HepG2 (cell line): ENCODE measurements around the gene CALR. TPM values are rescaled to one million over a fixed set of nuclear protein-coding genes. Genes with fewer than 3 reads are reported as not detected.

ENCODE experiments used
- ATAC-seq: fragments of 200-7000 bp; cut with Tn5 transposase; 3 replicates; pipeline ENCODE4 v1.9.1; 2020; ENCODE audit warnings: mild to moderate bottlenecking, moderate library complexity
- BruUV-seq: library from RNA; stranded (reverse); fragments of 400-500 nt; replicated peaks from 2 replicates; lab custom pipeline; 2021; lab: Mats Ljungman, UMichigan
- CTCF ChIA-PET: fragments of 300-600 bp; formaldehyde crosslinking; extraction: SDS; loops from one replicate; lab custom pipeline; 2021; ENCODE audit warnings: low total read pairs, inconsistent platforms, low intra/inter-chr PET ratio; lab: Yijun Ruan, JAX
- POLR2A ChIA-PET: fragments of 350-600 bp; sonication (Branson Sonifier 250); formaldehyde crosslinking; loops from one replicate; lab custom pipeline; 2020; ENCODE audit warnings: antibody characterized with exemption, inconsistent platforms; lab: Yijun Ruan, JAX
- DNase-seq: peaks from one replicate; pipeline ENCODE4 v3.0.0-alpha.2; 2015; ENCODE audit warnings: low spot score
- FAIRE-seq: peaks from 3 replicates; lab custom pipeline; 2011; peaks lifted over from hg19 to GRCh38; lab: Jason Lieb, UNC
- H2AFZ ChIP-seq: one replicate; pipeline ENCODE4 v1.6.1; 2011; ENCODE audit warnings: low read length, inconsistent platforms
- H3K27ac ChIP-seq: fragments of 300-600 bp; 3 replicates; pipeline ENCODE4 v1.8.0; 2011; ENCODE audit warnings: mixed run types, mild to moderate bottlenecking, mixed read lengths, low read length, inconsistent platforms; ENCODE audit not compliant: insufficient read depth; ENCODE audit errors: extremely low read length
- H3K27me3 ChIP-seq, 2 experiments: fragments of 200-600 bp in 1 of 2; 2 replicates in 1 of 2; 3 replicates in 1 of 2; pipeline versions ENCODE4 v1.6.0 to v1.8.0; 2011; ENCODE audit warnings: low read length in 2 of 2, mild to moderate bottlenecking in 2 of 2, moderate library complexity in 2 of 2, inconsistent platforms in 1 of 2; ENCODE audit not compliant: insufficient read depth in 2 of 2, control insufficient read depth in 1 of 2
- H3K36me3 ChIP-seq, 2 experiments: fragments of 200-600 bp in 1 of 2; replicated peaks in 1 of 2; 2 replicates in 1 of 2; 3 replicates in 1 of 2; pipeline versions ENCODE4 v1.5.1 to v1.8.0; 2011; ENCODE audit warnings: low read length in 2 of 2, inconsistent platforms in 1 of 2; ENCODE audit not compliant: insufficient read depth in 2 of 2, control insufficient read depth in 1 of 2
- H3K4me1 ChIP-seq: 2 replicates; pipeline ENCODE4 v1.5.1; 2012; ENCODE audit warnings: low read length, inconsistent platforms; ENCODE audit not compliant: insufficient read depth
- H3K4me2 ChIP-seq: 2 replicates; pipeline ENCODE4 v1.6.0; 2011; ENCODE audit warnings: low read depth, low read length, inconsistent platforms
- H3K4me3 ChIP-seq, 3 experiments: fragments of 200-600 bp in 1 of 3; sonication (generic), shearing (Covaris generic) in 1 of 3; replicated peaks in 1 of 3; 2 replicates each; pipeline ENCODE4 v1.5.1; 2011 to 2016; ENCODE audit warnings: low read length in 3 of 3, inconsistent platforms in 2 of 3, low read depth in 2 of 3, mild to moderate bottlenecking in 2 of 3, control low read depth in 1 of 3, mixed read lengths in 1 of 3; ENCODE audit not compliant: insufficient read depth in 1 of 3
- H3K79me2 ChIP-seq: one replicate; pipeline ENCODE4 v1.6.1; 2011; ENCODE audit warnings: low read length, inconsistent platforms; ENCODE audit not compliant: insufficient read depth
- H3K9ac ChIP-seq: 2 replicates; pipeline ENCODE4 v1.6.0; 2011; ENCODE audit warnings: mild to moderate bottlenecking, low read depth, low read length, inconsistent platforms; ENCODE audit not compliant: insufficient read depth
- H3K9me3 ChIP-seq: 2 replicates; pipeline ENCODE4 v1.5.1; 2012; ENCODE audit warnings: mild to moderate bottlenecking, low read length
- H4K20me1 ChIP-seq: 2 replicates; pipeline ENCODE4 v1.6.0; 2011; ENCODE audit warnings: inconsistent platforms, mild to moderate bottlenecking, low read length, moderate library complexity; ENCODE audit not compliant: insufficient read depth
- FOXC1 ChIP-seq: sonication (generic); formaldehyde crosslinking; IDR thresholded peaks from 2 replicates; pipeline ENCODE4 v1.8.0; 2022; ENCODE audit warnings: mild to moderate bottlenecking, missing genetic modification reagents, borderline replicate concordance
- MEF2D ChIP-seq: sonication (generic); formaldehyde crosslinking; IDR thresholded peaks from 2 replicates; pipeline ENCODE4 v1.5.1; 2020; ENCODE audit warnings: mild to moderate bottlenecking, missing genetic modification reagents
- MEIS1 ChIP-seq: sonication (generic); formaldehyde crosslinking; IDR thresholded peaks from 2 replicates; pipeline ENCODE4 v1.9.0; 2021; ENCODE audit warnings: mild to moderate bottlenecking, missing genetic modification reagents, moderate library complexity, borderline replicate concordance
- NRL ChIP-seq: sonication (generic); formaldehyde crosslinking; IDR thresholded peaks from 2 replicates; pipeline ENCODE4 v1.5.0; 2020; ENCODE audit warnings: missing genetic modification reagents, mild to moderate bottlenecking, moderate library complexity, borderline replicate concordance
- PHF5A ChIP-seq: IDR thresholded peaks from one replicate; pipeline ENCODE4 v1.6.1; 2018; ENCODE audit warnings: low read depth, missing genetic modification reagents; ENCODE audit not compliant: unreplicated experiment
- ZMYM3 ChIP-seq: sonication (generic); formaldehyde crosslinking; IDR thresholded peaks from 2 replicates; pipeline ENCODE4 v1.5.1; 2020; ENCODE audit warnings: mild to moderate bottlenecking, missing genetic modification reagents
- ZNF260 ChIP-seq: sonication (generic); formaldehyde crosslinking; IDR thresholded peaks from 2 replicates; pipeline ENCODE4 v1.4.0; 2020; ENCODE audit warnings: missing genetic modification reagents, low read depth, mild to moderate bottlenecking, borderline replicate concordance
- ZNF589 ChIP-seq: sonication (generic); formaldehyde crosslinking; conservative IDR thresholded peaks from 2 replicates; pipeline ENCODE4 v1.8.0; 2022; ENCODE audit warnings: mild to moderate bottlenecking, moderate library complexity, missing genetic modification reagents
- WGBS: methylation state at CpG from one replicate; pipeline ENCODE4 v1.1.6; 2017; ENCODE audit warnings: low lambda C conversion rate; 5-methylcytosine and 5-hydroxymethylcytosine counted together
- in situ Hi-C: cut with HindIII; loops from 2 replicates; pipeline ENCODE4 v1.10.0; 2017; ENCODE audit warnings: low pct_unique_long_range_greater_than_20kb; ENCODE audit not compliant: extremely low pct_ligation_motif_present
- intact Hi-C: fragments of 100-400 bp; cut with micrococcal nuclease; formaldehyde crosslinking; loops from one replicate; pipeline ENCODE4 v1.10.0; 2022; ENCODE audit not compliant: unreplicated experiment
- polyA plus RNA-seq, 8 experiments: library from polyadenylated mRNA; depleted of rRNA in 3 of 8; stranded (reverse) in 7 of 8; unstranded in 1 of 8; fragments of >200 nt; fragmentation: Illumina TruSeq in 4 of 8; extraction: Trizol in 4 of 8; gene quantifications; 2 replicates each; pipeline versions ENCODE4 v1.2.1 to v1.2.3, GENCODE V29; 2011 to 2016; ENCODE audit warnings: low read depth in 4 of 8, missing spikeins in 1 of 8, mixed read lengths in 1 of 8; ENCODE audit not compliant: insufficient read depth in 1 of 8
- total RNA-seq, 5 experiments: library from RNA; depleted of rRNA; stranded (reverse); fragments of >200 nt; fragmentation: Illumina TruSeq; extraction: Trizol; gene quantifications; 2 replicates each; pipeline ENCODE4 v1.2.3, GENCODE V29; 2016; ENCODE audit warnings: low read depth in 1 of 5

The CALR gene
- total and polyA plus RNA-seq, 2 of the 13 experiments (the other 11 are each of a cell fraction or from before 2014, with no cell fraction given), result 898 to 934 TPM

GRCh38 chr19:12970070-12970820, 31.8 kb downstream of the CALR start:
- H3K79me2 ChIP-seq, result no peaks in the 10 kb centered on the region
- H3K36me3 ChIP-seq, result no peaks in the 10 kb centered on the region
- no peaks in the 10 kb centered on the region for H3K27me3 ChIP-seq
- CTCF ChIA-PET, result no interaction called here
- in situ Hi-C loops, result loop anchor here (10.0 kb wide), 1 partner anchor 295 kb away; no protein-coding TSS in a partner anchor
- no peak overlapping the region for H3K4me2 ChIP-seq
- no peaks in the 10 kb centered on the region for H3K9me3 ChIP-seq
- TF ChIP-seq ZNF589 (CRISPR knock-in tag), result no peak
- TF ChIP-seq ZMYM3 (CRISPR knock-in tag), result peak; percentile 67
- 67% methylated on average over 7 of the region's 7 CpGs for WGBS
- FAIRE-seq (no peak), DNase-seq (no peak), ATAC-seq (no peak)
- BruUV-seq, result no TSS peak
- H2AFZ ChIP-seq, result no peak overlapping the region
- H3K27ac ChIP-seq, result no peak overlapping the region
- no peak overlapping the region for H3K9ac ChIP-seq
- H3K4me3 ChIP-seq, result no peak overlapping the region
- no peaks in the 10 kb centered on the region for H4K20me1 ChIP-seq
- POLR2A ChIA-PET, result no interaction called here
- intact Hi-C loops, result no loop called here
- H3K4me1 ChIP-seq, result peaks cover 31% of the 10 kb centered on the region

- in situ Hi-C loops (loop anchor here (10.0 kb wide), 1 partner anchor 292 kb away; no protein-coding TSS in a partner anchor), intact Hi-C loops (no loop called here)
- 76% methylated on average over 16 of the region's 16 CpGs for WGBS
- CTCF ChIA-PET, result no interaction called here
- H3K27me3 ChIP-seq, result no peaks in the 10 kb centered on the region
- H3K4me3 ChIP-seq, result no peak overlapping the region
- no peak overlapping the region for H3K9ac ChIP-seq
- DNase-seq, result no peak
- peak overlapping the region; percentile 57; the same call in 1 of the 2 replicates for H3K4me2 ChIP-seq
- H3K9me3 ChIP-seq, result no peaks in the 10 kb centered on the region
- peaks cover 37% of the 10 kb centered on the region for H3K4me1 ChIP-seq
- FAIRE-seq, result no peak
- BruUV-seq, result no TSS peak
- H3K79me2 ChIP-seq, result no peaks in the 10 kb centered on the region
- H3K36me3 ChIP-seq, result no peaks in the 10 kb centered on the region
- POLR2A ChIA-PET, result interaction anchor here (0.7 to 1.0 kb wide), 3 partner anchors 8 to 81 kb away, joined by 3 read pairs; partner anchors contain the start of gene GADD45GIP1
- H2AFZ ChIP-seq, result no peak overlapping the region
- H3K27ac ChIP-seq, result no peak overlapping the region
- no peak for ATAC-seq
- H4K20me1 ChIP-seq, result no peaks in the 10 kb centered on the region
- no peak for TF ChIP-seq FOXC1 (CRISPR knock-in tag)
- 0 out of 2 replicates have a peak, but pooled peaks have one; percentile 14 for TF ChIP-seq MEIS1 (CRISPR knock-in tag)
- no peak for TF ChIP-seq MEF2D
- no peak for TF ChIP-seq ZNF260 (CRISPR knock-in tag)
- TF ChIP-seq PHF5A (CRISPR knock-in tag), result no peak
- TF ChIP-seq NRL (CRISPR knock-in tag), result 0 out of 2 replicates have a peak, but pooled peaks have one; percentile 16
Measured at GRCh38 chr19:12973236-12973635, 34.8 kb downstream of the CALR start.
